ENCODE results near the gene CLP1.
"Not testable (repeated sequence)": the region's sequence is repeated elsewhere in the genome, so short reads cannot be mapped to it uniquely, and the experiment has no call there.

Gene CLP1

DNA sequence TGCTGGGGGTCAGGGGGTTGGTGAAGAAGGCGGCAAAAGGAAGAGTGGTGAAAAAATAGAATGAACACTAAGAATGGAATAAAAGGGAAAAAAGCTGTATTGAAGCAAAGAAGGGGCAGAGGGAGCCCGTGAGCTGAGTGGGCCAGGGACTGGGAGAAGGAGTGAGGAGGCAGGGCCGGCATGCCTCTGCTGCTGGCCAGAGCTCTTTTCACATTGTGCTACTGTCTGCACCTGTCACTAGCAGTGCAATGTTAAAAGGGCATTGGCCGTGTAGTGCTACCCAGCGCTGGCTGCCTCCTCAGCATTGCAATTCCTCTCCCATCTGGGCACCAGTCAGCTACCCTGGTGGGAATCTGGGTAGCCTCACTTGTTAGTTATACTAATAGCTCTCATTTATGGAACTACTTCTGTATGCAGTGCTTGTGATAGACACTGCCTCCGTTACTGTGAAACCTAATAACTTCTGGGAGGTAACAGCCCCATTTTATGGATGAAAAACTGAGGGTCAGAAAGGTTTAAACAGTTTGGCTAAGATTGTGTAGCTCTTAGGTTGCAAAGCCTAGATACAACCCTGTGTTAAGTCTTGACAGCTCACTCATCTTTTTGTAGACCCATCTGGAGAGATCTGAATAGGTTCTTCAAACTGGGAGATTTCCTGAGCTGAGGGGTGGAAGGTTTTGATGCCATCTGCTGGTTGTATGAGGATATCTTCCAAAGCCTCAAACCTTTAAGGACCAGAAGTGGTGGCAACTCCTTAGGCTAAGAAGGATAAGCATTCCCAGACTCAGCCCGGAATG is 16.4 kb upstream of the CLP1 start:
- no peak for DNase-seq

DNA sequence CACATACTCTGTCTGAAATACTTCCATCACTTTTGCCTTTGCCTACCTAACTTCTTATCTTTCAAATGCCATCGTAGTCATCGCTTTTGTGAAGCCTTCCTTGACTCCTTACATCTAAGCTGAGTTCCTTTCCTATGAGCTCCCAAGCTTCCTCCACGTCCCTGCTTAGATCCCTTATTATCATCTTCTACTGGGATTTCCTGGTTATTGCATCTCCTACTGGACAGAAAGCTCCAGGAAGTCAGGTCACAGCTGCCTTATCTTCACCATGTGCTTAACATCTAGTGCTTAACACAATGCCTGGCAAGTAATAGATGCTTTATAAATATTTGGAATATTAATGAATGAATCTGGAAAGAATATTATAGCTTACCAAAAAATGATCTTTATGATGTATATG is 13.8 kb upstream of the CLP1 start:
- DNase-seq = no peak

DNA sequence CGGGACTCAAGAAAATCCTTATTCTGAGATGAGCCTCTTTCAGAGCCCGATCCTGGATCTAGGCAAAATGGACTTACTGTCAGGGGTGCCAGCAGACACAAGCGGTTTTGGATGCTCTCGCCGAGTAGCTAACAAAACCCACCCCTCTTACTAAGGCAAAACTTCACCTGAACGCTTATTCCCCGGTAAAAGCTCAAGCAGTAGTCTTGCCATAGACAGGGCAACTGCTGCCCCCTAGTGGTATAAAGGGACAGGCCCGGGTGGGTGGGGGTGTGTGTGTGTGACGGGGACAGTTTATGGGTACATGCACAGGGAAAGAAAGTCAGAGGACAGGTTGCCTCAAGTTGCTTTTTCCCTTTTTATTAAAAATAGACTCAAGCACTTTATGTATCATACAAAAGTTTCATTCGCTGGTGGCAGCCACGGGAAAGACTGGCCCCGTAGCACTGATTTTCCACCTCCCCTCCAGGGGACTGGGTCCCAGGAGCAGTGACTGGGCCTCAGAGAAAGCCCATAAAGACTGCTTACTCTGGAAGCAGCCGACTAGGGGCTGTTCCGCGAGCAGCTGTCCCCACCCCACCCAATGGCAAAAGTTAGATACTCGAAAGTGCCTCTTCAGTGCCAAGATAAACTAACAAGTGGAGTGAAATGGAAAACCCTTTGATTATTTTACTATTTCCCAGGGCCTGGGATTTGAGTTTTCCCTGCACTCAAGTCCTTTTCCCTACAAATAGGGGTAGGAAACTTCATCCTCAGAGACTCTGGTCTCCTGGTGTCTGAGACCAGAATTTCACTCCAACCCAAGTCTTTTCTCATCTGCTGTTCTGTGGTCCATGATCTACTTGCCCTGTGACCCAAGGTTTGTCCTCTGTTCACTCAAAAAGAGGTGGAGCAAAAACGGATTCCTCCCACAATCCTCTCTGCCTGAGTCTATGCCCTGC is 12.5 kb upstream of the CLP1 start:
- DNase-seq = peak; percentile 8

DNA sequence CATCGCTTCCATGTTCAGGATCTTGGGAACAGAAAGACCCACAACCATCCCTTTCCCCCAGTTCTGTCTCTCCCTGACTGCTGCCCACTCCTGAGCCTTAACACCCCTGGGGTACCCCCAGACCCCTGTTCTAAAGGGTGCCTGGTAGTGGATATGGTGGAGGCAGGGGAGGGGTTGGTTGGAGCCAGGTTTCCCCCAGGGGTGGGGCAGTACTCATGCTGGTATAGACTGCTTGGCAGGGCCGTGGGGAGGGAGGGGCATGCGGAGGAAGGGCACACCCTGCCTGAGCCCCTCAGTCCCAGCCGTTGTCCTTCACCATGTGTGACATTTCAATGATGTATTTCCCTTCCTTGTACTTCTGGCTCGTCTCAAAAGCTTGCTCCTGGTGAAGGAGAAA is 11.9 kb upstream of the CLP1 start:
- DNase-seq = no peak

DNA sequence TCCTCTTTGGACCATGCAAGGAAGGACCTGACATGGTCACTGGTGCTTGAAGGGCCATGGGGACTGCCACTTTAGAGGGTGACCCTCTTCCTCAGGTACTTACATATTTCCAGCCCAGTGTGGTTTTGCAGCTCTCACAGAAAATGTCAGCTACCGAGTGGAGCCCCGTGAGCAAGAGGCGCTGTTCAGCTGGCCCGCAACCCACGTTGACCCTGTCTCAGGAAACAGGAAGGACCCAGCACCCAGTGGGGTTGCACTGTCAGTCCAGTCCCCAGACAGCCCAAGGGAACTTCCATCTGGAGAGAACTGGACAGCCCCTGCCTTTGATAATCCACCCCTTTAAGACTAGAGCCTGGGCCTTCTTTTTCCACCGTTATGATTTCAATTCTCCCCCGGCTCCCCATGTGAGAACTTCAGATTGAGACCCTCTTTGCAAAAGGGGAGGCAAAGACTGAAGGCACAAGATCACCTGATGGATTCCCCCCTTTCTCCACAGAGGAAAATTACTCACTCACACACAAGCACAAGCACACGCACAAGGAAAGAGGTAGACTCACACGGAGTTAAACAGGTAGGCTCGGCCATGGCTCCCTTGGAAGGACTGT is 11.3 kb upstream of the CLP1 start:
- DNase-seq = no peak

DNA sequence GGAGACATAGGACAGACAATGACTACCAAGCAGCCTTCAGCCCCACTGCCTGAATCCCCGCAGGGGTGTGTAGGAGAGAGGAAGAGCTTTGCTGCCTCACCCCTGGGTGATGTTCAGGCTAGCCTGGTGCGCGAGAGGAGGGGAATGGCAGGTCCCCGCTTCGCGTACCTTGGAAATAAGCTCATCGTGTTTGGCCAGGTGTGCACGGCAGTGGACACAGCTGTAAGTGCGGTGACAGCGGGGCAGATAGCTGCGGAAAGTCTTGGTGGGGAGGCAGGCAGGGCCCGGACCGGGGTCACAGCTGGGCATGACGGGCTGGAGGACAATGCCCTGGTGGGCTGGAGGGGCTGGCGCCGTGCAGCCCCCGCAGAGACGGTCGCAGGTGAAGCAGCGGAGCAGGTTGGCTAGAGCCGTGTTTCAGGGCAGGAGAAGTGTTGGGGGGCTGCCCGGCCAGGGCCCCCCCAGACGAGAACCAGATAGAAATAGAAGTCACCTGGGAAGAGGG is 10.7 kb upstream of the CLP1 start:
- no peak for DNase-seq

DNA sequence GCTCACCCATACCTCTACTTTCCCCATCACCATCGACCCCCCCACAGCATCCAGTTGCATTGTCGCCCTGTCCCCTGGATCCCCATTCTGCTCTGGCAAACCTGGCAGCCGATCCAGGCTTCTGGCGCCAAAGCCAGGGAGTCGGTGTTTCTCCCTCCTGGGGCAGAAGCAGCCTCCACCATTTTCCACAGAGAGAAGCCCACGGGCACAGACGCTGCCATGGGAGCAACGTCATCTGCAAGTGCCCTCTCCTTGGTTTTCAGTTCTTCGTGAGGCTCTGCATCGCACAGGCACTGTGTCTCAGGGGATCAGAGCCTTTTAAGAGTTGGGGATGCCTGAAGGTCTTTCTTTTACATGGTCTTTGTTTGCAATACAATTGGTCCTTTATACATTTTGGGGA is 10.2 kb upstream of the CLP1 start:
- no peak for DNase-seq

DNA sequence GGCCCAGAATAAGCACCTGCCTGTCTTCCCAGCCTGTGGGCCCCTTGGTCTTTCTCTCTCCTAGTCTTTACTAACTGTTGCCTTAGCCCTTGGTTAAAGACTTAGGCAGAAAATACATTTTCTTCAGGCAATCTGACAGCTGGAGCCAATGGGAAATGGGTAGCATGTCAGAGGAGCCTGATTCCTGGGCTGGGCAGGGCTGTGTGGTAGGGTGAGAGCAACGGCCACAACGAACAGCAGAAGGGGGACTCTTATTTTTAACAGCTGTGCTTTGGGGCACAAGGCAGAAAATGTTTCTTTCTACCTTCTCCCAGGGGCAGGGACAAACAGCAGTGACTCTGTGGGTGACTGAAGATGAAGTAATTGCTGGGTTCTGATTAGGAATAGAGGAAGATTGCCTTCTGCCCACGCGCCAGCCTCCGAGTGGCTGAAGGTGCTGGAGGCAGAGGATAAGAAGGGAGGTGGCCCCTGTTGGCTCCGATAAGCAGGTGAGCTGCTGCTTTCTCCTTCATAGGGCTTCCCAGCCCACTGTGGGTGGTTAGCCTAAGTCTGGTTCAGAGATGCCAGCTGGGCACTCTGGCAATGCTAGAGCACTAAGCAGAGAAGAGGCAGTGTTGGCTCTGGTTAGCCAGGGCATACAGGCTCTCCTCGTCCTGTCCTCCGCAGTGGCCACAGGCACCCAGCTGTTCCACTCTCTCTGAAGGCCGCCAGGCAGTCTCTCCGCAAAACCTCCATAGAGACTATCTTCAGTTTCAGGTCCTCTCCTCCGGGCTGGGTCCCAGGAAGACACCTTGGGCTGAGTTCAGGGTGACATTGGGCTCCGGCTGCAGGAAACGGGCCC is 9.4 kb upstream of the CLP1 start:
- DNase-seq = no peak

DNA sequence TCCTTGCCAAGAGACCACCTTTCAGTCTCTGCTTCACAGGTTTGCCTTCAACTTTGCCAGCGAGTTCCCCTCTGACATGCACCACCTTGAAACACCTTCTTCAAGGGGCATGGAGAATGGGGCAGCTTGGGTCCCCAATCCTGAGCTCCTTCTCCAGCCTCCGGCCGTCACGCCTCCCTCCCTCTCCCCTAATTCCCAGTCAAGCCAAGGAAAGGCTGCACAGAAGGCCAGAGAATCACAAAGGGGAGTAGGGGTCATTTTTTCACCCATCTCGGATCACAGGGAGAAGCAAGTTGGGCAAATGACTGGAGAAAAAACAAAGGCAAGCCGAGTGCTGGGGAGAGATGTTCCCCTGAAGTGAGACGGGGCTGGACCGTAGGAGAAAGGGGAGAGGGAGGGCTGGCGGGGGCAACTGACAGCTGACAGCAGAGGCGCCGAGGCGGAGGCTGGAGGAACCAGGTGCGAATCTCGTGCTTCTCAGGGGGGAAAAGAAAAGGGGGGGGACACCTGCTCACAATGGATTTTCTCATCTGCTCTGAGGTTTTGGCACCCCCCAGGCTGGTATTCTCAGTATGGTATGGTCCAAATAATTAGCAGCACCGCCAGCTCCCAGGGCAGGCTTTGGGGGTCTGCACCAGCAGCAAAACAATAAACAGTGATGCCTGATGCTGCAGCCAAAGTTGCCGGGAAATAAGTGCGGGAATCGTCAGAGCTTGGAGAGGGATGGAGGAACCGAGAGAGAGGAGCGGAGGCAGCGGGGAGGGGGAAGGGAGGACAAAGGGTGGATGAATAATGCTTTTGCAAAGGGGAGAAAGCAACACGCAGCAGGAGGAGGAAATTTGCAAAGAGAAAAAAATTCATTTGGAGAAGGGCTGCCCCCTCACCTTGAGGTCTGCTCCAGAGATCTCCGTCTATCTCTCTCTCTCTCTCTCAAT is 8.5 kb upstream of the CLP1 start:
- DNase-seq = no peak

DNA sequence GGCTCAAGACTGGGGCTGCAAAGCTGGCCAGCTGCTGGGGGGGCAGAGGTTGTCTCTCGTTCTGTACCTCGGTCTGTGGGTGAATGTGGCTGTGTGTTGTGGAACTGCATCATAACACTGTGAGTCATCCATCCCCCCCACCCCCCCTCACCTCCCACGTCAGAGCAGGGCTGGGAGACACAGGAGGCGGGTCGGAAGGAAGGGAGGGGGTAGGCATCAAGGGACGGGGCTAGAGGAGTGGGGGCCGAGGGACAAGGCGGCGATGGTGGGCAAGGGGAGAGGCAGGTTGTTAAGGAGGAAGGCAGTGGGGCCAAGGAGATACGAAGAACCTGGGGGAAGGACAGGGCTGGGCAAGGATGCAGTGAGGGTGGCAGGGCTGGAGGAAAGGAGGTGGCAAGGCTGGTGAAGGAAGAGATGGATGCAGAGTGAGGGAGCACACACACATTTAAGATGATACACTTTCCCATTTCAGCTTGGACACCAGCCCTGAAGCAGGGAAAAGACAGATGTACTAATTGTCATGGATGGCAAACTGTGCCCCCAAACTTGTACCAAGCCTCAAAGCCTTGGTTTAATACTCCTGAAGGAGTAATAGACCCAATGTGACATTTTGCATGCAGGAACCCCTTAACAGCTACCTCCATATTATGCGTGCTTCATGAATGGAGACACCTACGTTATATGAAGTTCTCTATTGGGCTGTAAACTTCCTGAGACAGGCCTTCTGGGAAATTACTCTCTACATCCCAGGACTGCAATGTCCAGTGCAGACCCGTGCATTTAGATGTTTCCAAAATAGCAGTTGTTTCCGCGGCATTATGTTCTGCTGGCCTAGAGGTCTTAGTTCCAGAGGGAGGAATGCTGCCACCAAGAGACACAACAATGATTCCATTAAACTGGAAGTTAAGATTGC is 7.5 kb upstream of the CLP1 start, which contains the start of gene YPEL4:
TSS of gene YPEL4 (minus strand) at position 87 of the 913 bp plus-strand sequence. CDS start 2,805 bp downstream, outside the sequence.
- DNase-seq = no peak

DNA sequence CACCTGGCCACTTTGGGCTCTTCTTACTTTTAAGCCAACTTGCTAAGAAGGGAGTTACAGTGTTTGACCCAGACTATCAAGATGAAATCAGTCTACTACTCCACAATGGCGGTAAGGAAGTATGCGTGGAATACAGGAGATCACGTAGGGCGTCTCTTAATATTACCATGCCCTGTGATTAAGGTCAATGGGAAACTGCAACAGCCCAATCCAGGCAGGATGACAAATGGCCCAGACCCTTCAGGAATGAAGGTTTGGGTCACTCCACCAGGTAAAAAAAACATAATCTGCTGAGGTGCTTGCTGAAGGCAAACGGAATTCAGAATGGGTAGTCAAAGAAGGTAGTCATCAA is 6.8 kb upstream of the CLP1 start:
- DNase-seq = no peak

DNA sequence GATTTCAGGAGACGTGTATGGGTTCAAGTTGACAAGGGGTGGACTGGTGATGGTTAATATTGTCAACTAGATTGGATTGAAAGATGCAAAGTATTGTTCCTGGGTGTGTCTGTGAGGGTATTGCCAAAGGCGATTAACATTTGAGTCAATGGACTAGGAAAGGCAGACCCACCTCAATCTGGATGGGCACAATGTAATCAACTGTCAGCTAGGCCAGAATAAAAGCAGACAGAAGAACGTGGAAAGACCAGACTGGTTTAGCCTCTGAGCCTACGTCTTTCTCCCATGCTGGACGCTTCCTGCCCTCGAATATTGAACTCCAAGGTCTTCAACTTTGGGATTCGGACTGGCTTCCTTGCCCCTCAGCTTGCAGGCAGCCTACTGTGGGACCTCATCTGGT is 6.2 kb upstream of the CLP1 start:
- no peak for DNase-seq

DNA sequence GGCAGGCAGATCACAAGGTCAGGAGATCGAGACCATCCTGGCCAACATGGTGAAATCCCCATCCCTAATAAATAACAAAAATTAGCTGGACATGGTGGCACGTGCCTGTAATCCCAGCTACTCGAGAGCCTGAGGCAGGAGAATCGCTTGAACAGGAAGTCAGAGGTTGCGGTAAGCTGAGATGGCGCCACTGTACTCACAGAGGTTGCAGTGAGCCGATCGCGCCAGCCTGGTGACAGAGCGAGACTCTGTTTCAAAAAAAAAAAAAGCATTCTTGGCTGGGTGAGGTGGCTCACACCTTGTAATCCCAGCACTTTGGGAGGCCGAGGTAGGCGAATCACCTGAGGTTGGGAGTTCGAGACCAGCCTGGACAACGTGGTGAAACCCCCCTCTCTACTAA is 5.3 kb upstream of the CLP1 start:
- DNase-seq = not testable (repeated sequence)

DNA sequence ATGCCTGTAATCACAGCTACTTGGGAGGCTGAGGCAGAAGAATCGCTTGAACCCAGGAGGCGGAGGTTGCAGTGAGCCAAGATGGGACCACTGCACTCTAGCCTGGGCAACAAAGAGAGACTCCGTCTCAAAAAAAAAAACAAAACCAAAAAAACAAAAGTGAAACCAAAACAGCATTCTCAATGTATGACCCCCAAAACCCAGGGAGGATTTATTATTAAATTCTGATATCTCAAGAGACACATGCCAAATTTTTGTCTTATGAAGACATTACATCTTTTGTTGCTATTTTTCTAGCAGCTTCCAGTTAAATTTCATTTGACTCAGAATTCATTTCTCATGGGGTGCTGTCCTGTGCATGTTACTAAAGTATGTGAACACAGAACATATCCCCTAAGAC is 4.9 kb upstream of the CLP1 start:
- DNase-seq = no peak

DNA sequence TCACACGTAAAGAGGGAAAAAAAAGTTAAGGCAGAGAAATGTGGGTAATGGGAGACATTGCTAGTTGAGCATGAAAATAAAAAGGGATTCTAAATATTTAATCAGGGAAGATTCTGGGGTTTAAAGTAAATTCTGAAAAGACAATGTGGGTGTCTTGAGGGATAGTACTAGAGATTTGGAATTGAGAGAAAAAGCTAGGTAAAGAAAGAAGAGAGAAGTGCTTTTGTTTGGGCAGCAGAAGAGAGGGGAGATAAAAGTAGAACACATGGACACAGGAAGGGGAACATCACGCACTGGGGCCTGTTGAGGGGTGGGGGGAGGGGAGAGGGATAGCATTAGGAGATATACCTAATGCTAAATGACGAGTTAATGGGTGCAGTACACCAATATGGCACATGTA is 4.4 kb upstream of the CLP1 start:
- DNase-seq = no peak

DNA sequence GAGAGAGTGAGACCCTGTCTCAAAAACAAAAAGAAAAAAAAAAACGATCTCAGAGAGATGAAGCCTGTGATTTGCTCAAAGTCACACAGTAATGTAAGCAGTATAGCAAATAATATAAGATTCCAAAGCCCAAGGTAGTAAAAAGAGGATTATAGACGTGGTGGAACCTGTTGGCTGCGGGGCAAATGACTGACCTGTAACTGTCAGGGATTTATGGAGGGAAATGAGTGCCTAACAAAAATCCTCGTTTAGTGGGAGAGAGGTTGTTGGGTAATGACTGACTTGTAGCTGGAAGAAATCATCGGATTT is 723 bp upstream of the CLP1 start:
- no peak for DNase-seq

DNA sequence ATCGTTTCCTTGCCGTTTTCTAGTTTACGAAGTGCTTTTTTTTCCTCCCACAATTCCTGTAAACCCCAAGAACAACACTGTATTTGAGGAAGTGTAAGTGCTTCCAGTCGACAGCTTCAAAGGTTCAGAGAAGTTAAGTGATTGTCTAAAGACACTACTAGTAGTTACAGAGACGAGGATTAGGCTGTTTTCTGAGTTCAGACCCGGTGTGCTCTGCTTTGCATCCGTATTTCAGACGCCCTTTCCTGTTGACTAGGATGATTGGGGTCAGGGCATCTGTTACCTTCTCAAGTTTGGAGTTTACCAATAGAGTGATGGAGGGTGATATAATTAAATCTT is 430 bp downstream of the CLP1 start:
- DNase-seq = no peak

DNA sequence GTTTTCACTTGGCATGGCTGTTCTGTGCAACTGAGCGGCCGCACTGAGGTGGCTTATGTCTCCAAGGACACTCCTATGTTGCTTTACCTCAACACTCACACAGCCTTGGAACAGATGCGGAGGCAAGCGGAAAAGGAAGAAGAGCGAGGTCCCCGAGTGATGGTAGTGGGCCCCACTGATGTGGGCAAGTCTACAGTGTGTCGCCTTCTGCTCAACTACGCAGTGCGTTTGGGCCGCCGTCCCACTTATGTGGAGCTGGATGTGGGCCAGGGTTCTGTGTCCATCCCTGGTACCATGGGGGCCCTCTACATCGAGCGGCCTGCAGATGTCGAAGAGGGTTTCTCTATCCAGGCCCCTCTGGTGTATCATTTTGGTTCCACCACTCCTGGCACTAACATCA is 2.1 kb downstream of the CLP1 start:
- DNase-seq = no peak

DNA sequence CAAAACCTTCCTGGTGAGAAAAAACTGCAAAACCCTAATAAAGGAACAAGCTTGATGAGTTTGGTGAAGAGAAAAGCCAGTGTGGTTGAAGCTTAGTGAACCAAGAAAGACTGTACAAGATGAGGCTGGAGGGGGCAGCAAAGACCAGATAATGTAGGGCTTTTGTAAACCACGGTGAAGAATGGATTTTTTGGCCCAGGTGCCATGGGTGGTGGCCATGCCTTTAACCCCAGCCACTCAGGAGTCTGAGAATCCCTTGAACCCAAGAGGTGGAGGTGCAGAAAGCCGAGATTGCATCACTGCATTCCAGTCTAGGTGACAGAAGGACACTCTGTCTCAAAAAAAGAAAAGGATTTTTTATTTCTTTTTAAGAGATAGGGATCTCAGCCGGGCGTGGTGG is 5.3 kb downstream of the CLP1 start:
- no peak for DNase-seq

DNA sequence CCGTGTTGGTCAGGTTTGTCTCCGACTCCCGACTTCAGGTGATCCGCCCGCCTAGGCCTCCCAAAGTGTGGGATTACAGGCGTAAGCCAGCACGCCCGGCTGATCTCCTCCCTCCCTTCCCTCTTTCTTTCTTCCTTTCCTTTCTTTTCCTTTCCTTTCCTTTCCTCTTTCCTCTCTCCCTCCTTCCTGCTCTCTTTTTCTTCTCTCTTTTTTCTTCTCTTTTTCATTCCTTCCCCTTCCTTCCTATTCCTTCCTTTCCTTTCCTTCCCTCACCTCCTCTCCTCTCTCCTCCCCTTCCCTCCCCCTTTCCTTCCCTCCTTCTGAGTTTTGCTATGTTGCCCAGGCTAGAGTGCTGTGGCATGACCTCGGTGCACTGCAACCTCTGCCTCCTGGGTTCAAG is 6.4 kb downstream of the CLP1 start:
- no peak for DNase-seq

All from SHP77 treated with DMSO at 0.1 percent for 48 hours (cell line).